ENCODE data around the gene BMAL1. TPM values are rescaled to one million over a fixed set of nuclear protein-coding genes. Genes with fewer than 3 reads are reported as not detected.

BMAL1 gene
- total RNA-seq, 2 experiments from 2014 or later: 21.5 to 22.7 TPM

DNA sequence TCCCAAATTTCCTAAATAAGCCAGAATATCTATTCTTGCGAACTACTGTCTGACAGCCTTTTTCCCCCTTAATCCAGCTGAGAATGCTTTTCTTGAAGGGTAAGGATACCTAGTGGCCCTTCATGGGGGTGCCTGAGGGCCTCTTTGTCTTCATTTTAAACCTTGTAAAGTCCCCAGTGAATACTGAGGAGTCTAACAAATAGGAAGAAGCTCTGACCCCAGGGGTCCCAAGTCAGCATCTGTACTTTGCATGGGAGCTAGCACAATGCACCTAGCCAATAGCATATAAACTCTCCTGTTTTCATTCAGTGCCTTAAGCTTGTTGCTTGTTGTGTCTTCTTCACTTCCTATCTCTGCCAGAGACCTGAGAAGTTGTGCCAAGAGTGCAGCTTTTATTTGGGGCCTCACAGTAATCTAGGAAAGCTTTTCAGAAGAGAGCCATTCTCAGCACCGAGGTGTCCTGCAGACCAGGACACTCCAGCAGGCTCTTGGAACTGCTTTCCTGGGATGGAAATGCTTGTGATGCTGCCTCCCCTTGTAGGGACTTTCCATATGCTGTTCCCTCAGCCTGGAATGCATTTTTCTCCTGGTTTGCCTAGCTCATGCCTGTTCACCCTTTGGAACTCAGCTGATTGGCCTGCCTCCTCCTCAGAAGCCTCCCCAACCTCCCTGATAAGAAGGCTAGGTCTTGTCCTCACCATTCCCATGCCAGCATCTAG, 37.2 kb downstream of the BMAL1 start:
- ATAC-seq (no peak), DNase-seq (no peak)
- Mint-ChIP-seq H3K27ac (no peak overlapping the region), H3K4me1 (ENCODE audit: low read depth) (peaks cover 75% of the 10 kb centered on the region), H3K4me3 (no peak overlapping the region), H3K9me3 (no peaks in the 10 kb centered on the region), H3K36me3 (ENCODE audit: low read depth) (peaks cover 26% of the 10 kb centered on the region), H3K27me3 (no peaks in the 10 kb centered on the region)
- intact Hi-C loops (cut with micrococcal nuclease): no loop called here
- CTCF ChIA-PET: interaction anchor here (1.0 to 3.1 kb wide), 3 partner anchors 21 to 76 kb away, joined by 5 to 18 read pairs (median 8); no protein-coding TSS in a partner anchor
- TF ChIP-seq, protein P1, sequence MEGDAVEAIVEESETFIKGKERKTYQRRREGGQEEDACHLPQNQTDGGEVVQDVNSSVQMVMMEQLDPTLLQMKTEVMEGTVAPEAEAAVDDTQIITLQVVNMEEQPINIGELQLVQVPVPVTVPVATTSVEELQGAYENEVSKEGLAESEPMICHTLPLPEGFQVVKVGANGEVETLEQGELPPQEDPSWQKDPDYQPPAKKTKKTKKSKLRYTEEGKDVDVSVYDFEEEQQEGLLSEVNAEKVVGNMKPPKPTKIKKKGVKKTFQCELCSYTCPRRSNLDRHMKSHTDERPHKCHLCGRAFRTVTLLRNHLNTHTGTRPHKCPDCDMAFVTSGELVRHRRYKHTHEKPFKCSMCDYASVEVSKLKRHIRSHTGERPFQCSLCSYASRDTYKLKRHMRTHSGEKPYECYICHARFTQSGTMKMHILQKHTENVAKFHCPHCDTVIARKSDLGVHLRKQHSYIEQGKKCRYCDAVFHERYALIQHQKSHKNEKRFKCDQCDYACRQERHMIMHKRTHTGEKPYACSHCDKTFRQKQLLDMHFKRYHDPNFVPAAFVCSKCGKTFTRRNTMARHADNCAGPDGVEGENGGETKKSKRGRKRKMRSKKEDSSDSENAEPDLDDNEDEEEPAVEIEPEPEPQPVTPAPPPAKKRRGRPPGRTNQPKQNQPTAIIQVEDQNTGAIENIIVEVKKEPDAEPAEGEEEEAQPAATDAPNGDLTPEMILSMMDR (IDR thresholded peaks at IDR 0.05): no peak
- POLR2A ChIA-PET: interaction anchor here (0.7 to 2.0 kb wide), 3 partner anchors 12 to 383 kb away, joined by 3 to 5 read pairs (median 4); no protein-coding TSS in a partner anchor

DNA sequence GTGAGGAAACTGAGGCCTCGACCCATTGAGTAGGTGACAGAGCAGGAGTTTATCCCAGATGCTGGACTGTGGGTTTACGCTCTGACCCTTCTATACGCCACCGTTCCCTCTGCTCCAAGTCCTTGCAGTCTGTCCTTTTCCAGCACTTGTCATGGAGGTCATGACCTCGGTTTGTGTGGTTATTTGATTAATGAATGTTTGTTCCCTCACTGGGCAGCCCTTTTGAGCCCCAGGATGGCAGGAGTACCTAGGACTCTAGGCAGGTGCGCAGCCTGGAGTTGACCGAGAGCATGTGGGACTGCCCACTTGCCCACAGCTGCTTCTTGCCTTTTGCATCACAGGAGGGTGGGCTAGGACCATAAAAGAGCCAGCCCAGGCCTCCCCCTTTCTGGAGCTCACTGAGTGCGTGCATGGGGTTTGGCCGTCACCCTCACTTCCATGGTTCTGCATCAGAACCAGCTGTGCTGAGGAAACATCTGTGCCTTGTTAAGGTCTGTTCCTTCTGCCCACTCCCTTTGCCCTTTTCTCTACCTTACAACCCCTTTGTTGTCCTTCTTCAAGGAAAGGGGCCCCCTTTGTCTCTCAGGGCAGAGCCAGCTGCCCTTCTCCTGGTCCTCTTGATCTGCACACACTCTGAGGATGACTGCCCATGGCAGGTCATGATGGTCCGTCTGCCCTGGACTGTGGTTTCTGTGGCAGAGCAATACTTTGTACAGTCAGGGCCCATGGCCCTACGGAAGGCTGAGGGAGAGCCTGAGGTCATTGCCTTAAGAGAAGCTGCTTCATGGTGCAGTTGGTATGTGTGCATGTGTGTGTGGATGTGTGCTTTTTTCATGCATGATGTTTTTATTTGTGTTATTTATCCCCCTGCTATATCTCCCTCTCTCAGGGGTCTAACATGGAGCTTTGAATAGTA, 38.2 kb downstream of the BMAL1 start:
- Mint-ChIP-seq H3K9me3 (no peaks in the 10 kb centered on the region), H3K4me3 (no peak overlapping the region), H3K36me3 (ENCODE audit: low read depth) (peaks cover 18% of the 10 kb centered on the region), H3K27me3 (no peaks in the 10 kb centered on the region), H3K27ac (peak overlapping the region; percentile 57), H3K4me1 (ENCODE audit: low read depth) (peaks cover 76% of the 10 kb centered on the region)
- intact Hi-C loops (cut with micrococcal nuclease): no loop called here
- no peak for ATAC-seq
- ChIA-PET POLR2A (interaction anchor here (0.6 to 1.5 kb wide), 2 partner anchors 29 to 118 kb away, joined by 3 read pairs; no protein-coding TSS in a partner anchor), CTCF (interaction anchor here (0.8 to 3.1 kb wide), 7 partner anchors 17 to 77 kb away, joined by 3 to 18 read pairs (median 4); no protein-coding TSS in a partner anchor)
- TF ChIP-seq, protein P1 (IDR thresholded peaks at IDR 0.05): no peak
- no peak for DNase-seq

DNA sequence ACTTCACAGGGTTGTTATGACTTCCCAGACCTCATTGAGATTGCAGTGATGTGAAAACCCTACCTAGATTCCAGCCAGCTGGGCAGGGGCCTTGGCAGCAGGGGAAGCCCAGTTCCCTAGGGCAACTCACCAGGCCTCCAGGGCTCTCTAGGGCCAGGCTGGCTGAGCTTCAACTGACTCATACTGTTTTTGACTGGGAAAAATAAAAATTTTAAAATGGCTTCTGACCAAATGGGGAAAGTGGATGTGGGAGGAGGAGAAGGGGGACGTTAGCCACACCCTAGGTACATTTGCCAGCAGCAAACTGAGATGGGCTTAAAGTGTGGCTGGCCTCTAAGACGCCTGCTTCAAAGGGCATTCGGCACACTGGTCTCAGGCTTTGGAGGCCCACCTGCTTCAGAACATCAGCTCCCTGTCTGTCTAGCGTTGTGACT, 39.0 kb downstream of the BMAL1 start:
- Mint-ChIP-seq H3K9me3 (no peaks in the 10 kb centered on the region), H3K27me3 (no peaks in the 10 kb centered on the region), H3K27ac (peak overlapping the region; percentile 57), H3K36me3 (ENCODE audit: low read depth) (peaks cover 10% of the 10 kb centered on the region), H3K4me1 (ENCODE audit: low read depth) (peaks cover 74% of the 10 kb centered on the region), H3K4me3 (no peak overlapping the region)
- CTCF ChIA-PET: interaction anchor here (0.8 to 2.3 kb wide), 6 partner anchors 17 to 78 kb away, joined by 3 to 8 read pairs (median 4); no protein-coding TSS in a partner anchor
- no peak for ATAC-seq
- no peak for DNase-seq
- POLR2A ChIA-PET: interaction anchor here (0.6 to 1.5 kb wide), 2 partner anchors 29 to 119 kb away, joined by 3 read pairs; no protein-coding TSS in a partner anchor
- TF ChIP-seq, protein P1 (IDR thresholded peaks at IDR 0.05): no peak
- intact Hi-C loops (cut with micrococcal nuclease): no loop called here

DNA sequence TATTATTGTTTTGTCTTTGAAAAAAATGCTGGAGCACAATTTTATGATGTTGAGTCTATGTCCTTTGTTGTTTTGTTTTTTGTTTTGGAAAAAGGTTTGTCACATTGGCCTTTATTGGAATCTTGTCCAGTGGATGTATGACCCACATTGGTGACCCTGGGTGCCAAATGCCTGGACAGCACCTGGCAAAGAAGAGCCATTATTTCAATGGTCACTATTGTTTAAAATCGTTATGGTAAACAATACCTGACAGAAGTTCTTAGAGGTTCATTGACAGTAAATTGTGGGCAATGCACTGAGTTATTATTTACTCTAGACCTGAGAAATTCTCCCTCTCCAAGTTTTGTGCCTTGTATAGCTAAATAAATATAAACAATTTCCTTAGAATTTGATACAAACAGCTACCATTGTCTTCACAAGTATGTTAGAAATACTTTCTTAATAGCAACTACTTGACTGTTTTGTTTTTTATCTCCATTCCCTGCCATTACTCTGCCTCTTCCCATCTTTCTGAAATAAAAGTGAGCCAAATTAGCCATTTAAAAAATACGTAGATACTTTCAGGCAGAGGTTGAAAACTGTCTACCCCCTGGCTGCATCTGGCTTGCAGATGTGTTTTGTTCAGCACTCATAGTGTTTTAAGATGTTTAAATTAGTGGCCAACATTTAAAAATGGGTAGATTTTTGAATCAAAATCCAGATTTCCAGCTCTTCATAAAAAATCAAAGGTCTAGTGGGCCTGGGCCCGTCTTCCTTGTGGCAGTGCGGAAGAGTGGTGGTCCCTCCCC, 39.9 kb downstream of the BMAL1 start:
- Mint-ChIP-seq H3K27ac (peak overlapping the region; percentile 5), H3K27me3 (no peaks in the 10 kb centered on the region), H3K4me1 (ENCODE audit: low read depth) (peaks cover 73% of the 10 kb centered on the region), H3K9me3 (no peaks in the 10 kb centered on the region), H3K4me3 (no peak overlapping the region), H3K36me3 (ENCODE audit: low read depth) (peaks cover 6% of the 10 kb centered on the region)
- TF ChIP-seq, protein P1 (IDR thresholded peaks at IDR 0.05): no peak
- ChIA-PET CTCF (interaction anchor here (1.0 to 1.4 kb wide), 3 partner anchors 18 to 38 kb away, joined by 3 to 5 read pairs (median 4); no protein-coding TSS in a partner anchor), POLR2A (interaction anchor here (1.5 kb wide), 1 partner anchor 30 kb away, joined by 3 read pairs; no protein-coding TSS in a partner anchor)
- intact Hi-C loops (cut with micrococcal nuclease): no loop called here
- DNase-seq (no peak), ATAC-seq (no peak)
